ENCODE measurements around the gene ITPK1.
"Not testable (repeated sequence)": the region's sequence is repeated elsewhere in the genome, so short reads cannot be mapped to it uniquely, and the experiment has no call there.

ITPK1 gene

GRCh38 chr14:93115821-93116675, at the start of gene ITPK1:
ITPK1 (minus strand) TSS chr14:93115925; CDS start chr14:93115163, 762 bp downstream.
- peak; percentile 45 for DNase-seq (ENCODE audit: low read depth)

GRCh38 chr14:93163564-93163963, 47.8 kb upstream of the ITPK1 start:
- DNase-seq (ENCODE audit: low read depth): no peak

GRCh38 chr14:93161411-93161940, 45.8 kb upstream of the ITPK1 start:
- DNase-seq (ENCODE audit: low read depth): no peak

DNA sequence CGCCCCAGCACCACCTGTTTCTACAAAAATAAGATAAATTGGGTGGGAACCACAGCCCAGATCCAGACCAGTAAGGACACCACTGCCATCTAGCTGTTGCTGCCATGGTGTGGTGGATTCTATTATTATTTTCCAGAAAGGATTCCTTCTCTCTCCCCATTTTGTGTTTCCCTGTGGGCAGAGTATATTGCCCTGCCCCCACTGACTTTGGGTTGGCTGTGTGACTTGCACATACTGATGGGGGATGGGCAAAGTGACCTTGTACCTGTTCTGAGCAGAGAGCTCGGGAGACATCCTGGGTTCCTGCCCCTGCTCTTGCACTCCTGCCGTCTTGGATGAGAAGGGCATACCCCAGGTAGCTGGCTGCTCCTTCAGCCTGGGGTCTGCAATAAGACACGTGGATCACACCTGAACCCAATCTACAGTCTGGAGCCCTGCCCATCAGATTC, 44.7 kb upstream of the ITPK1 start:
- peak; percentile 12 for DNase-seq (ENCODE audit: low read depth)

DNA sequence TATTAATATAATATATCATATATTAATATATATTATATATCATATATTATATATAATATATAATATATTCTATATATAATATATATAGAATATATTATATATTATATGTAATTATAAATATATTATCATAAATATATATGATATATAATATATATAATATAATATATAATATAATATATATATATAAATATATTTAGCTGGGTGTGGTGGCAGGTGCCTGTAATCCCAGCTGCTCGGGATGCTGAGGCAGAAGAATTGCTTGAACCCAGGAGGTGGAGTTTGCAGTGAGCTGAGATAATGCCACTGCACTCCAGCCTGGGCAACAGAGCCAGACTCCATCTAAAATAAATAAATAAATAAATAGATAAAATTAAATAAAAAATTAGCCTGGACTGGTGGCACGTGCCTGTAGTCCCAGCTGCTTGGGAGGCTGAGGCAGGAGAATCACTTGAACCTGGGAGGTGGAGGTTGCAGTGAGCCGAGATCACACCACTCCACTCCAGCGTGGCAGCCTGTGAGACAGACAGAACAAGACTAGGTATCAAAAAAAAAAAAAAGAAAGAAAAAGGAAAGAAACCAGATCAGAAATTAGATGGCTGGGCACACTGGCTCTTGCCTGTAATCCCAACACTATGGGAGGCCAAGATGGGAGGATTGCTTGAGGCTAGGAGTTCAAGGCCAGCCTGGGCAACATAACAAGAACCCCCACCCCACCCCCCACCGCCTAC, 44.1 kb upstream of the ITPK1 start:
- not testable (repeated sequence) for DNase-seq (ENCODE audit: low read depth)

- DNase-seq (ENCODE audit: low read depth): not testable (repeated sequence)
These were observed 42.6 kb upstream of the ITPK1 start for GRCh38 chr14:93158349-93158748.

GRCh38 chr14:93156693-93157369, 41.1 kb upstream of the ITPK1 start:
- no peak for DNase-seq (ENCODE audit: low read depth)

GRCh38 chr14:93155667-93156066, 39.9 kb upstream of the ITPK1 start:
- no peak for DNase-seq (ENCODE audit: low read depth)

- DNase-seq (ENCODE audit: low read depth): no peak
These were observed 37.4 kb upstream of the ITPK1 start for GRCh38 chr14:93153121-93153520.

- no peak for DNase-seq (ENCODE audit: low read depth)
These were observed 34.8 kb upstream of the ITPK1 start for GRCh38 chr14:93150227-93151208.

- no peak for DNase-seq (ENCODE audit: low read depth)
These were observed 33.3 kb upstream of the ITPK1 start for GRCh38 chr14:93148979-93149378.

DNA sequence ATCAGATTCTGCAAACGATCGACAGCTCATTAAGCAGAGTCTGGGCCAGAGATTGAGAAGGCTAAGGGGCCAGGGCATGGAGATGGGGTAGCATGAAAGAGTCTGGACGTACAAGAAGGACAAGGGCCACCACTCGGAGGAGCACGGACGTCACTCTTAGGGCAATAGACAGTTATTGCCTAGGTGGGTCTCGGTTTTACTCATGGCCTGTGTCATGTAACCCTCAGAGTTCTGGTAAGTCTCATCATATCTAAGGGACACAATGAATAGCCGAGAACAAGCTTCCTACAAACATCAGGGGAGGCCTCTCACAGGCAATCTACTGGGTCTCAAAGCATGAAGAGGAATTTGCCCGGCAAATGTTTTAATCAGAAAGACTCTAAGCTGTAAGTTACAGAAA, 30.4 kb upstream of the ITPK1 start:
- no peak for DNase-seq (ENCODE audit: low read depth)

DNA sequence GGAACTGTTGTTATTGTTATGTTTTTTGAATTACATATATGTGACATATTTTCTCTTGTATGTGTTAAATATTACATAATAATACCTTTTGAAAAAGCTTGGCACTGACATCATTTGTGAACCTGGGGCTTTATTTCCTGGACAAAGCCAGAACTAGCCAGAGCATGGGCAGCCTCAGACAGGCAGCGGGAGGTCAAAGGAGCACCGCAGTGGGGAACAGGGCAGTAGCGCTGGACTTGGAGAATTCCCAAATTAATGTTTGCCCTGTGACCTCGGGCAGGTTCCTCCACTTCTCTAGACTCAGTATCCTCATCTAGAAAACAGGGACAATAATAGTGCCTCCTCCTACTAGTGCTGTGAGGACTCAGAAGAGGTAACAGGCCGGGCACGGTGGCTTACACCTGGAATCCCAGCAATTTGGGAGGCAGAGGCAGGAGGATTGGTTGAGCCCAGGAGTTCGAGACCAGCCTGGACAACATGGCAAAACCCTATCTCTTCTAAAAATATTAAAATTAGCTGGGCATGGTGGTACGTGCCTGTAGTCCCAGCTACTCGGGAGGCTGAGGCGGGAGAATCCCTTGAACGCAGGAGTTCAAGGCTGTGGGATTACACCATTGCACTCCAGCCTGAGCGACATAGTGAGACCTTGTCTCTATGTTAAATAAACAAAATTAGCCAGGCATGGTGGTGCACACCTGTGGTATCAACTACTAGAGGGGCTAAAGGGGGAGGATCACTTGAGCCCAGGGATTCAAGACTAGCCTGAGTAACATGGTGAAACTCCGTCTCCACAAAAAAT, 27.3 kb upstream of the ITPK1 start:
- DNase-seq (ENCODE audit: low read depth): no peak

GRCh38 chr14:93137864-93138263, 22.1 kb upstream of the ITPK1 start:
- no peak for DNase-seq (ENCODE audit: low read depth)

DNA sequence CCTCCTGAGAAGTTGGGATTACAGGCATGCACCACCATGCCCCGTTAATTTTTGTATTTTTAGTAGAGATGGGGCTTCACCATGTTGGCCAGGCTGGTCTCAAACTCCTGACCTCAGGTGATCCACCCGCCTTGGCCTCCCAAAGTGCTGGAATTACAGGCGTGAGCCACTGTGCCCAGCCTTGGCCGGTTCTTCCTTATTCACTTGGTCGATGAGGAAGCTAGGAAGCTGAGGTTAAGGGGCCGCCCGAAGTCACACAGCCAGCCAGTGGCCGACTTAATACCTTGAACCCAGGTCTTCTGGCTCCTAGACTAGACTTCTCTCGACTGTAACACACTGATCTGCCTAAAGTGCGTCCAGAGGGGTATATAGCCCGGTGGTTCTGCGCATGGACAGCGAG, 20.8 kb upstream of the ITPK1 start:
- DNase-seq (ENCODE audit: low read depth): not testable (repeated sequence)

- no peak for DNase-seq (ENCODE audit: low read depth)
These were observed 20.3 kb upstream of the ITPK1 start for GRCh38 chr14:93136009-93136408.

- DNase-seq (ENCODE audit: low read depth): no peak
These were observed 19.7 kb upstream of the ITPK1 start for GRCh38 chr14:93135399-93135798.

- DNase-seq (ENCODE audit: low read depth): no peak
These were observed 17.7 kb upstream of the ITPK1 start for GRCh38 chr14:93133464-93133863.

- DNase-seq (ENCODE audit: low read depth): no peak
These were observed 16.8 kb upstream of the ITPK1 start for GRCh38 chr14:93132472-93133065.
